HG02610 (cell line): ENCODE data around the gene MAP3K8.
"Not testable (repeated sequence)": the region's sequence is repeated elsewhere in the genome, so short reads cannot be mapped to it uniquely, and the experiment has no call there.

Experiments used
- ATAC-seq: cut with Tn5 transposase; IDR thresholded peaks from one replicate; pipeline ENCODE4 v1.9.1; 2021; ENCODE audit warnings: mild to moderate bottlenecking, moderate library complexity; ENCODE audit not compliant: unreplicated experiment

The MAP3K8 gene

GRCh38 chr10:30422151-30422695 lies 11.8 kb upstream of the MAP3K8 start:
- no peak for ATAC-seq

GRCh38 chr10:30422981-30423654 lies 10.9 kb upstream of the MAP3K8 start:
- ATAC-seq: no peak

- ATAC-seq: not testable (repeated sequence)
Measured at GRCh38 chr10:30423655-30424275, 10.2 kb upstream of the MAP3K8 start.

GRCh38 chr10:30425336-30426075 lies 8.5 kb upstream of the MAP3K8 start:
- ATAC-seq: no peak

- ATAC-seq: no peak
Measured at GRCh38 chr10:30430544-30431298, 3.3 kb upstream of the MAP3K8 start.

- ATAC-seq: no peak
Measured at GRCh38 chr10:30431435-30431911, 2.5 kb upstream of the MAP3K8 start.

- ATAC-seq: no peak
Measured at GRCh38 chr10:30432622-30433305, 1.2 kb upstream of the MAP3K8 start.

GRCh38 chr10:30433306-30433729 lies 666 bp upstream of the MAP3K8 start:
- no peak for ATAC-seq

GRCh38 chr10:30434273-30435072 lies 489 bp downstream of the MAP3K8 start:
- peak; percentile 54 for ATAC-seq

GRCh38 chr10:30435073-30435422 lies 1.1 kb downstream of the MAP3K8 start:
- no peak for ATAC-seq

GRCh38 chr10:30435499-30436167 lies 1.6 kb downstream of the MAP3K8 start:
- not testable (repeated sequence) for ATAC-seq

- ATAC-seq: no peak
Measured at GRCh38 chr10:30436191-30436611, 2.2 kb downstream of the MAP3K8 start.

- no peak for ATAC-seq
Measured at GRCh38 chr10:30436671-30437030, 2.7 kb downstream of the MAP3K8 start.

- peak; percentile 16 for ATAC-seq
Measured at GRCh38 chr10:30437031-30437841, 3.3 kb downstream of the MAP3K8 start.

GRCh38 chr10:30438021-30438850 lies 4.3 kb downstream of the MAP3K8 start:
- no peak for ATAC-seq

GRCh38 chr10:30439931-30440330 lies 5.9 kb downstream of the MAP3K8 start:
- ATAC-seq: no peak

GRCh38 chr10:30442019-30442606 lies 8.1 kb downstream of the MAP3K8 start:
- ATAC-seq: no peak
